Activated CD4-positive, alpha-beta T cell treated with anti-CD3 and anti-CD28 coated beads, Interleukin-2, amount 10 ng/mL, durations not matched to agents 7 days and 5 days (primary cell): ENCODE results near the gene MRPL28. TPM values are rescaled to one million over a fixed set of nuclear protein-coding genes. Genes with fewer than 3 reads are reported as not detected.
"Not testable (repeated sequence)": the region's sequence is repeated elsewhere in the genome, so short reads cannot be mapped to it uniquely, and the experiment has no call there.

Source experiments
- CTCF ChIA-PET: fragments of 350-600 bp; sonication (Branson Sonifier 250); formaldehyde crosslinking; loops from one replicate; lab custom pipeline; 2021; ENCODE audit warnings: antibody characterized with exemption; lab: Charles Lee
- POLR2A ChIA-PET: fragments of 350-600 bp; sonication (Branson Sonifier 250); formaldehyde crosslinking; loops from one replicate; lab custom pipeline; 2021; ENCODE audit warnings: antibody characterized with exemption; lab: Charles Lee
- DNase-seq: peaks from one replicate; pipeline ENCODE4 v3.0.0-alpha.2; 2020
- H3K27ac Mint-ChIP-seq: one replicate; pipeline ENCODE4 v1.8.0; 2021; ENCODE audit warnings: mild to moderate bottlenecking, moderate library complexity, mixed read lengths
- H3K27me3 Mint-ChIP-seq: one replicate; pipeline ENCODE4 v1.8.0; 2021; ENCODE audit warnings: mixed read lengths
- H3K36me3 Mint-ChIP-seq: one replicate; pipeline ENCODE4 v1.8.0; 2021; ENCODE audit warnings: low read depth, mixed read lengths
- H3K4me1 Mint-ChIP-seq: one replicate; pipeline ENCODE4 v1.8.0; 2021; ENCODE audit warnings: mixed read lengths
- H3K4me3 Mint-ChIP-seq: one replicate; pipeline ENCODE4 v1.8.0; 2021; ENCODE audit warnings: mild to moderate bottlenecking, moderate library complexity, mixed read lengths
- H3K9me3 Mint-ChIP-seq: one replicate; pipeline ENCODE4 v1.8.0; 2021; ENCODE audit warnings: mixed read lengths
- total RNA-seq, 2 experiments: library from RNA; stranded (reverse); gene quantifications; one replicate each; pipeline ENCODE4 v1.2.3, GENCODE V29; 2021

The MRPL28 gene
- total RNA-seq, 2 experiments from 2014 or later, result 78.4 to 80.0 TPM

DNA sequence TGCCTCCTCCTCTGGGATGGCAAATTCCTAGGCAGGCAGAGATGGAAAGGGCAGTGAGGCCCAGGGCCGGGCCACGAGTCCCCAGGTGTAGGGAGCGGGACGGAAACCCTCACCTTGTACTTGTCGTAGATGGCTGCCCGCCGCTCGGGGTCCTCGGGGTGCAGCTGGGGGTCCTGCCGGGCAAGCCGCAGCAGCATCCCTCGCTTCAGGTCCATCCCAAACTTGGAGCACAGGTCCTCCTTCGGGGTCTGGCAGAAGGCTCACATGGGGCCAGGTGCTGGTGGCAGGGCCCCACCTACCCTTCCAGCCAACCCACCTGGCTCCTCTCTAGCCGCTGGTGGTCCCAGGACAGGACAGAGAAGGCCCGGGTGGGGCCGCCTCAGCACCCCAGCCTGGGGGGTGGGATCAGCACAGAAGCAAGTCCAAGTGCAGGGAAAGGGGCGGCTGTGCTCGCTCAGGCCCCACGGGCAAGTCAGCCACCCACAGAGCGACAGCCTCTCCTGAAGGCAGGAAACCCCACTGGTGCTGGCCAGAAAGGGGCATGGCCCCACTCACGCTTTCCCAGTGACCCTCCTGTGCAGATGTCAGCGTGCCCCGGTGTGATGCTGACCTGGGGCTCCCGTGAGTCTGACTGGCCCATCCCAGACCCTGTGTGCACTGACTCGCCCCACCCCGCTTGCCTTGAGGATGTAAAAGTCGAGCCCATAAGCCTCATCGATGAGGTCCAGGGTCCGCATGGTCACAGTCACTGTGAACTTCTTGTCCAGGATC is 1.8 kb downstream of the MRPL28 start:
- peak overlapping the region; percentile 75 for H3K27ac Mint-ChIP-seq
- peaks cover 17% of the 10 kb centered on the region for H3K36me3 Mint-ChIP-seq
- no peak overlapping the region for H3K4me3 Mint-ChIP-seq
- H3K4me1 Mint-ChIP-seq, result peaks cover 20% of the 10 kb centered on the region
- ChIA-PET CTCF (interaction anchor here (0.5 to 1.3 kb wide), 3 partner anchors 16 to 211 kb away, joined by 3 to 4 read pairs (median 4); no protein-coding TSS in a partner anchor), POLR2A (no interaction called here)
- no peaks in the 10 kb centered on the region for H3K27me3 Mint-ChIP-seq
- no peaks in the 10 kb centered on the region for H3K9me3 Mint-ChIP-seq
- DNase-seq, result no peak

DNA sequence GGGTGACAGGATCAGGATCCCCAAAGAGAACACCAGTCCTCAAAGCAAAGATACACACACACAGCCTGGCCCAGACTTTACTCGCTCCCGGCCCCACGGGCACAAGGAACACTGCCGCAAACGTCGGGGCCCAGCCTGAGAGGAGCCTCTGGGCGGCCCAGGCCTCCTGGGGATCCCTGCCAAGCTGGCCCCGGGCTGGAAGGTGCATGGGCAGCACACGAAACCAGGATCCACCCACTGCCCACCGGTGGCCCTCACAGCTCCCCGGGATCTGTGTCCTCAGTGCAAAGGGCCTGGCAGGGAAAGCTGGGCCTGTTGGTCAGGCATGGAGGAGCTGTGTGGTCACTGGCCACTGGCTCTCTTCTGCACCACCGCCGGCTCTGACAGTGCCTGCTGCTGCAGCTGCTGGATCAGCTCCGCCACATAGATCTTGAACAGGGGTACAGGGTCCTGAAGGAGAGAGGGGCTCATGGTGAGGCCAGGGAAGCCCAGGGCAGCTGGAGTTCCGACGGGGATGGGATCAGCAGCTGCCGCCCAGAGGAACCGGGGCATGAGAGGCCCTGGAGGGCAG is 2.9 kb downstream of the MRPL28 start:
- no peak for DNase-seq
- no peaks in the 10 kb centered on the region for H3K27me3 Mint-ChIP-seq
- CTCF ChIA-PET, result interaction anchor here (1.5 to 2.4 kb wide), 2 partner anchors 260 to 301 kb away, joined by 4 to 7 read pairs; no protein-coding TSS in a partner anchor

DNA sequence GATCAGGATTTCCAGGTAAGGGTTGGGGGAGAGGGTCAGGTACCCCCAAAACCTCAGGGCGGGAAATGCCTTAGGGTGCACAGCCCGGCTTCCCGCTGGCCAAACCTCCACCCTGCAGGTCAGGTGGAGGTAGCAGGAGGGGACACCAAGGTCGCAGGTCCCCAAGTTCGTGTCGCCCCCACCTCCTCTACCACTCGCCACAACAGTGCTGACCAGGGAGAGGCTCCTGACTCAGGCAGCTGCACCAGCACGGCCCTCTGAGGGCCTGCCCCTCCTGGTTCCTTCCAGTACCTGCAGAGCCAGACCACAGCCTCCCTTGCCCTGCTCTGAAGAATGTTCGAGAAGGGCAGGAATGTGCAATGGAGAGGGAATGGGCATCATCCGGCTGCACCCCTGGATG is 3.9 kb downstream of the MRPL28 start:
- Mint-ChIP-seq H3K27ac (peak overlapping the region; percentile 5), H3K4me1 (peaks cover 26% of the 10 kb centered on the region), H3K36me3 (peaks cover 11% of the 10 kb centered on the region), H3K4me3 (no peak overlapping the region), H3K9me3 (no peaks in the 10 kb centered on the region), H3K27me3 (no peaks in the 10 kb centered on the region)
- ChIA-PET CTCF (interaction anchor here (1.5 to 2.4 kb wide), 2 partner anchors 259 to 301 kb away, joined by 4 to 7 read pairs; no protein-coding TSS in a partner anchor), POLR2A (no interaction called here)
- DNase-seq, result no peak

More for the DNA sequence above, 2.9 kb downstream of the MRPL28 start:
- Mint-ChIP-seq H3K9me3 (no peaks in the 10 kb centered on the region), H3K4me3 (peak overlapping the region; percentile 34), H3K27ac (no peak overlapping the region), H3K4me1 (peaks cover 21% of the 10 kb centered on the region), H3K36me3 (peaks cover 12% of the 10 kb centered on the region)
- POLR2A ChIA-PET, result no interaction called here

DNA sequence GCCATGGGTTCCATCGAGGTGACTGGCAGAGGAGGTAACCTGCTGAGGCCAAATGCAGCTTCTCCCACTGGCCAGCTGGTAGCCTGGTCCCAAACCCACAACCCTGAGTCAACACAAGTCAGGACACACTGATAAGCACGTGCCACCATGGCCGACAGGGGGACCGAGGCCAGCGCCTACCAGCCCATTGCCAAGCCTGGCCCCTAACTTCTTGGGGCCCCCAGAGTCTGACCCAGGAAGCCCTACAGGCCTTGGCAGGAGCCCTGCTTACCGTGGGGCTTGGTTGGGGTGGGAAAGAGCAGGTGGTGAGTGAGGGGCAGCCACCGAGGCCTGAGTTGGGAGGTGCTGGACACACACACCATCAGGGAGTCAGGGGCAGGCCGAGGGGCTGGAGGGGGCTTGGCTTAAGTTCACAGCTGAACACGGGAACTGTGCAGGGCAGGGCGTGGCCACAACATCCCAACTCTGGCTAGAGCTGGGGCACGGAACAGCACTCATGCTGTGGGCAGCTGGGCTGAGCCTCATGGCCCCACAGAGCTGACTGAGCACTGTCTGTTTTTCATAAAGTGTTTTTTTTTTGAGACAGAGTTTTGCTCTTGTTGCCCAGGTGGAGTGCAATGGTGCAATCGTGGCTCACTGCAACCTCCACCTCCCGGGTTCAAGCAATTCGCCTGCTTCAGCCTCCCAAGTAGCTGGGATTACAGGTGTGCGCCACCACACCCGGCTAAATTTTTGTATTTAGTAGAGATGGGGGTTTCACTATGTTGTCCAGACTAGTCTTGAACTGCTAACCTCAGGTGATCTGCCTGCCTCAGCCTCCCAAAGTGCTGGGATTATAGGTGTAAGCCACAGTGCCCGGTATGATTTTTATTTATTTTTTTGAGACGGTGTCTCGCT is 5.5 kb downstream of the MRPL28 start:
- Mint-ChIP-seq H3K4me3 (no peak overlapping the region), H3K9me3 (no peaks in the 10 kb centered on the region)
- CTCF ChIA-PET, result interaction anchor here (1.4 to 2.4 kb wide), 3 partner anchors 10 to 299 kb away, joined by 5 to 7 read pairs (median 5); no protein-coding TSS in a partner anchor

DNA sequence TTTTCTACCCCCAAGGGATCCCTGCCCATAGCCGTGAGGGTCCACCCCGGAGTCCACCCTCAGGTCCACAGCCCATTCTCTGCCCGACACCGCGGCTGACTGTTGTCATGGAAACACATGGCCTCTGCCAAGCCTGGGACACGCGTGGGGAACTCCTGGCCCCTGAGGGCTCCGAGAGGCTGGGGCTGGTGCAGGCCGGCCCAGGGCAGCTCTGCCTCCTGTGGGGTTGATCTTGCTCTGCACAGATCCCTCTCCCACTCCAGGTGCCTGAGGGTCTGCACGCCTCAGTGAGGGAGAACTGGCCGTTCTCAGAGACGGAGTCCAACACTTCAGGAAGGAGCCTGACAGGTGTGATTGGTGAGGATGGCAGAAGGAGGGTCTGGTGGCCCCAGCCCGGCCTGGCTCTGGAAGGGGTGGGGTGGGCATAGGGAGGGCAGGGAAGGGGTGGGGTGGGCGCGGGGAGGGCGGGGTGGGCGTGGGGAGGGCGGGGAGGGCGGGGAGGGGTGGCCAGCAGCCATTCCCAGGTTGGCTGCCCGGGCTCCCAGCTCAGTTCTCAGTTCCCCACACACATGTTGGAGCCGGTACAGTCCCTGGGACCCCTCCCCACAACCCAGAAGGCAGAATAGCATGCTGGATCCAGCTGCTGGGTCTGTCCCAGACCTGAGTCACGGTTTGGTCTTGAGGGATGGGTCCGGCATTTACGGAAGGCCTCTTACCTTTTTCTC is 6.4 kb downstream of the MRPL28 start:
- Mint-ChIP-seq H3K4me1 (peaks cover 8% of the 10 kb centered on the region), H3K36me3 (peaks cover 6% of the 10 kb centered on the region), H3K4me3 (no peak overlapping the region), H3K27ac (no peak overlapping the region), H3K27me3 (no peaks in the 10 kb centered on the region), H3K9me3 (no peaks in the 10 kb centered on the region)
- ChIA-PET POLR2A (no interaction called here), CTCF (interaction anchor here (2.1 to 2.6 kb wide), 2 partner anchors 246 to 298 kb away, joined by 9 to 10 read pairs; no protein-coding TSS in a partner anchor)
- DNase-seq, result no peak

More for the DNA sequence above, 5.5 kb downstream of the MRPL28 start:
- no peak for DNase-seq
- Mint-ChIP-seq H3K27ac (no peak overlapping the region), H3K36me3 (peaks cover 8% of the 10 kb centered on the region), H3K4me1 (peaks cover 17% of the 10 kb centered on the region), H3K27me3 (no peaks in the 10 kb centered on the region)
- POLR2A ChIA-PET, result interaction anchor here (0.6 kb wide), 1 partner anchor 130 kb away, joined by 6 read pairs; the partner anchor contains the start of gene FAM234A

DNA sequence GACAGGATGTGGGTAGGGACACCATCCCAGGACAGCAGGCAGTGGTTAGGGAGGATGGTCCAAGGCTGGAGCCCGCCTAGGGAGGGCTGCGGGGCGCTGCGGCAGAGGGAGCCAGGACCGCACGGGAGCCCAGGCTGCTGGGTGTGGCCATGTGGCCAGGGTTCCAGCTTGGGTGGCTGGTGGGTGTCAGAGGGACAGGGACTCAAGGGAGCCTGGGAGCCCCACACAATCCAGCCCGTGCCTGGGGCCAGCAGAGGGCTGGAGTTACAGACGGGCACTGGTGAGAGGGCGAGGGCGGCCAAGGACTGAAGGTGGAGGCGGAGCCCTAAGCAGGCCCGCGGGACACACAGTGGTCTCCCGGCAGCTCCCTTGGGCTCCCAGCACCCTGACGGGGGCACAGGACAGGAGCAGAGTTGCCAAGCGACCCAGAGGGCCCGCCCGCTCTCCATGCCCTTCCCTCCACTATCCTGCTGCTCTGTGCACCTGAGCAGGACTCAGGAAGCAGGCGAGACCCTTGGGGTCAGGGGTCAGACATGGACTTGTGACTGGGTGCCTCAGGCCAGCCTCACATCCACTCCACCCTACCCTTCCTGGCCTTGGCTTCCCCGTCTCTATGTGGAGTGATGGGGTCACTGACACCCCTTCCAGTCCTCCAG is 7.1 kb downstream of the MRPL28 start:
- DNase-seq, result no peak
- Mint-ChIP-seq H3K27ac (no peak overlapping the region), H3K4me3 (no peak overlapping the region), H3K9me3 (no peaks in the 10 kb centered on the region), H3K36me3 (peaks cover 5% of the 10 kb centered on the region), H3K27me3 (no peaks in the 10 kb centered on the region), H3K4me1 (peaks cover 6% of the 10 kb centered on the region)
- CTCF ChIA-PET, result interaction anchor here (0.6 to 2.6 kb wide), 9 partner anchors 10 to 303 kb away, joined by 3 to 12 read pairs (median 3); partner anchors contain the start of gene AXIN1
- POLR2A ChIA-PET, result no interaction called here

DNA sequence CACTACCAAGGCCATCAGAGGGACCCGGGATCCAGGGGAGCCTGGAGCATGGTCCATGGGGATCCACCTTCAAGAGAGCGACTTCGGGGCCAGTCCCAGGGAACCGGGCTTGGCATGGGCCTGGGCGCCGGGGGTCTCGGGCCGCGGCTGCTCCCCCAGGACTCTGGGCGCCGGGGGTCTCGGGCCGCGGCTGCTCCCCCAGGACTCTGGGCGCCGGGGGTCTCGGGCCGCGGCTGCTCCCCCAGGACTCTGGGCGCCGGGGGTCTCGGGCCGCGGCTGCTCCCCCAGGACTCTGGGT is 7.7 kb downstream of the MRPL28 start:
- H3K27me3 Mint-ChIP-seq, DNase-seq, H3K27ac Mint-ChIP-seq, H3K4me1 Mint-ChIP-seq, H3K4me3 Mint-ChIP-seq, H3K9me3 Mint-ChIP-seq, POLR2A ChIA-PET, H3K36me3 Mint-ChIP-seq: not testable (repeated sequence)
- CTCF ChIA-PET, result interaction anchor here (0.6 to 2.6 kb wide), 13 partner anchors 8 to 302 kb away, joined by 3 to 12 read pairs (median 5); partner anchors contain the start of genes AXIN1 and MRPL28

DNA sequence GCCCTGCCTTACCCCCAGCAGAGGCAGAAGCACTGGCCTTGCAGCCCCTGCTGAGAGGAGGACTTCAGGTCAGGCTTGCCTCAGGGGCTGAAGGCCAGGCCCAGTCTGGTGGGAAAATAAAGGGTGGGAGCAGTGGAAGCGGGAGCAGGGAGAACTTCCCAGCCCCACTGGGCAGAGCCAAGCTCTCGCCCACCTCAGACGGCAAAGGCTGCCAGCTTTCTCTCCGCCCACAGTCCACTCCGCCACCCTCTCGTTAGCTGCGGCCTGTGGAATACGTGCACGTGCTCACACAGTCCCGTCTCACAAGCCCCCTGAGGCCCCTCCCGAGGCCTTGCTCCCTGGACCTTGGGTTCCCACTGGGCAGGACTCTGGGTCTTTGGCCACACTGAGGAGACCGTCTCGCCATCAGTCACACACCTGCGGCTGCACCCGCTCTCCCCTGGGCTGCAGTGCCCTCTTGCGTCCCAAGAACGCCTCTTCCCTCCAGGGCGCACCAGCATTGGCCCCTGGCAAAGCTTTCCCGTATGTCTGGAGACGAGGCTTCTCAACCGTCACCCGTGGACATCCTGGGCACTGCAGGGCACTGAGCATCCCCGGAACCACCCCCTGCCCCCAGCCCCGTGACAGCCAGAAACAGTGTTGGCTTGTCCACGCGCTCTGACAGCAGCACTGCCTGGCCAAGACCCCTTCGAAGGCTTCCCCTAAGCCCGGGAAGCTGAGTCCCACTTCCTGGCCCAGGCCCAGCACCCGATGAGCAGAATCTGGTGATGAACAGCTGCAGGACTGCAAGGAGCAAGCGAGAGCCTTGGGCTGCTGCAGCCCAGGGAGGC is 8.3 kb downstream of the MRPL28 start:
- Mint-ChIP-seq H3K36me3 (peaks cover 3% of the 10 kb centered on the region), H3K27me3 (no peaks in the 10 kb centered on the region), H3K4me3 (no peak overlapping the region), H3K27ac (peak overlapping the region; percentile 31), H3K9me3 (no peaks in the 10 kb centered on the region), H3K4me1 (peaks cover 6% of the 10 kb centered on the region)
- DNase-seq, result peak; percentile 76
- ChIA-PET POLR2A (no interaction called here), CTCF (interaction anchor here (0.6 to 2.6 kb wide), 16 partner anchors 8 to 306 kb away, joined by 3 to 12 read pairs (median 4); partner anchors contain the start of genes AXIN1 and MRPL28)

DNA sequence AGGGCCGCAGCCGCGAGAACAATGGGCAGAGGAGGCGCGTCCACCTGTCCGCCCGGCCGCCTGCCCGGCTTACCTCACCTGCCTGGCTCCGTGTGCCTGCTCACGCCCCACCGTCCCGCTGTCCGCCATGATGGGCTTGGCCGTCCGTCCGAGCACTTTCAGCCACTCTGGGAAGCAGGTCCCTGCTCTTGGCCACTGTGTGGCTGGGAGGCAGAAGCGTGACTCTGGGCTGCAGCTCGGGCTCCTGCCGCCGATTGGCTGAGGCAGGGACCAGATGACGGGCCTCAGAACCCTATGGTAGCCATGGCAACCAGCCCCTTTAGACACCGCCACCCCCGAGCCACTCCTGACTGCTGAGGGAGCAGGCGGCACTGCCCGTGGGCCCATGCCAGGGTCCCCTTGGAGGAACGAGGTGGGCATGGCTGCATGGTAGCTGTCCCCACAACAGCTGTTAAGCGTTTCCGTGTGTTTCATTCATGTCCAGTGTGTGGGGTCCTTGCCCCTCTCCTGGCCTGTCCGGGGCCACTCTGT is 8.9 kb downstream of the MRPL28 start:
- no peaks in the 10 kb centered on the region for H3K9me3 Mint-ChIP-seq
- H3K4me3 Mint-ChIP-seq, result no peak overlapping the region
- H3K36me3 Mint-ChIP-seq, result no peaks in the 10 kb centered on the region
- no peak for DNase-seq
- no peak overlapping the region for H3K27ac Mint-ChIP-seq
- ChIA-PET POLR2A (no interaction called here), CTCF (interaction anchor here (0.6 to 2.6 kb wide), 9 partner anchors 9 to 305 kb away, joined by 3 to 12 read pairs (median 8); partner anchors contain the start of gene MRPL28)
- no peaks in the 10 kb centered on the region for H3K27me3 Mint-ChIP-seq
- peaks cover 6% of the 10 kb centered on the region for H3K4me1 Mint-ChIP-seq

DNA sequence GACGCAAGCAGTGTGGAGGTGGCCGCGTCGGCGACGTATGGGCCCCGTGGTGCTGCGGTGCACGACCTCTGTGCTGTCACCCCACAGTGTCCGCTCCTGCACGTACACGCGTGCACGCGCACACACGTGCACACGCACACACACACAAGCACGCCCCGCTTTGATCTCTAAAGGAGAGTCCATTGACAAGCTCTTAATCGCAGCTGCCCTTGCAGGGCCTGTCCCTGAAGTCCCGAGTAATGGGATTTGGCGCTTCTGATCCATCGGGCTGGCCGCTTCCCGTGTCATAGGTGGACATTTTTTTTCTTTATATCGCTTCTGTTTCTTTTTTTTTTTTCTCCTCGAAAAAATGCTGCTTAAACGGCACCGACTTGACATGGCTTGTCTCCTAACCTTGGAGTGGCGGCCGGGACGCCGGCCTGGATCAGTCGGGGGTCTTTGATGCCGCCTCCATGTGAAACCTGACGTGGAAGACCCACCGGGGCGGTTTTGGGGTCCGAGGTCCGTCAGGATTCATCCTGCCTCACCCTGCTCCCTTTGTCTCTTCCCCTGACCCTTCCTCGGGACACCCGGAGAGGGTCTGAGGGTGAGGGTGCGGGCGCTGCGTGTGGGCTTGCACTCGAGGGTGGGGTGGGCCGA is 9.5 kb downstream of the MRPL28 start:
- Mint-ChIP-seq H3K36me3 (no peaks in the 10 kb centered on the region), H3K9me3 (no peaks in the 10 kb centered on the region), H3K4me1 (peaks cover 6% of the 10 kb centered on the region), H3K27ac (no peak overlapping the region), H3K4me3 (no peak overlapping the region), H3K27me3 (no peaks in the 10 kb centered on the region)
- ChIA-PET CTCF (interaction anchor here (1.8 to 2.6 kb wide), 2 partner anchors 243 to 264 kb away, joined by 8 to 10 read pairs; no protein-coding TSS in a partner anchor), POLR2A (no interaction called here)
- no peak for DNase-seq
